Spleen (tissue), 13 donors: ENCODE results near the gene DCTN1. TPM values are rescaled to one million over a fixed set of nuclear protein-coding genes. Genes with fewer than 3 reads are reported as not detected.

Experiments used
- DNase-seq: peaks from one replicate; pipeline ENCODE4 v3.0.0-alpha.2; 2020
- H3K27ac ChIP-seq, 8 donors: fragments of 200-600 bp; sonication (generic) in 7 of 8; 1 replicate in 4 of 8; 2 replicates in 4 of 8; pipeline versions ENCODE4 v1.5.0 to v1.8.0; 2016 to 2021; ENCODE audit warnings: inconsistent platforms in 4 of 8, mild to moderate bottlenecking in 4 of 8, moderate library complexity in 1 of 8
- H3K27me3 ChIP-seq, 7 donors: fragments of 200-600 bp; sonication (generic) in 6 of 7; replicated peaks in 1 of 7; 1 replicate in 4 of 7; 2 replicates in 3 of 7; pipeline versions ENCODE4 v1.5.0 to v1.8.0; 2016 to 2021; ENCODE audit warnings: inconsistent platforms in 3 of 7, mild to moderate bottlenecking in 1 of 7
- H3K36me3 ChIP-seq, 6 donors: fragments of 200-600 bp; sonication (generic) in 5 of 6; 1 replicate in 4 of 6; 2 replicates in 2 of 6; pipeline versions ENCODE4 v1.5.0 to v1.8.0; 2016 to 2021; ENCODE audit warnings: inconsistent platforms in 2 of 6
- H3K4me1 ChIP-seq, 6 donors: fragments of 200-600 bp; sonication (generic) in 5 of 6; 1 replicate in 3 of 6; 2 replicates in 3 of 6; pipeline versions ENCODE4 v1.5.0 to v1.8.0; 2016 to 2021; ENCODE audit warnings: inconsistent platforms in 3 of 6
- H3K4me3 ChIP-seq, 8 donors: fragments of 200-600 bp; sonication (generic) in 7 of 8; 1 replicate in 4 of 8; 2 replicates in 4 of 8; pipeline versions ENCODE4 v1.5.0 to v1.8.0; 2016 to 2021; ENCODE audit warnings: inconsistent platforms in 4 of 8, mild to moderate bottlenecking in 4 of 8, moderate library complexity in 2 of 8
- H3K9me3 ChIP-seq, 8 donors: fragments of 200-600 bp; sonication (generic) in 7 of 8; 1 replicate in 4 of 8; 2 replicates in 4 of 8; pipeline versions ENCODE4 v1.5.0 to v1.8.0; 2016 to 2021; ENCODE audit warnings: inconsistent platforms in 4 of 8
- POLR2A ChIP-seq, 3 donors: fragments of 450-650 bp; IDR thresholded peaks; one replicate each; pipeline ENCODE4 v1.5.1; 2017; ENCODE audit warnings: antibody characterized with exemption in 3 of 3, mild to moderate bottlenecking in 1 of 3
- POLR2AphosphoS5 ChIP-seq, 3 donors: sonication (generic); formaldehyde crosslinking; IDR thresholded peaks; one replicate each; pipeline ENCODE4 v1.5.1; 2017; ENCODE audit warnings: antibody characterized with exemption in 3 of 3
- WGBS, 5 donors: extraction: QIAGEN DNeasy Blood & Tissue Kit in 3 of 5; methylation state at CpG; one replicate each; pipeline versions ENCODE4 v1.1.5 to v1.1.7; 2013 to 2018; 5-methylcytosine and 5-hydroxymethylcytosine counted together
- intact Hi-C: fragments of 100-400 bp; cut with DNase I; formaldehyde crosslinking; loops from one replicate; pipeline ENCODE4 v1.15.0; 2023; ENCODE audit warnings: low total_unique reads
- long read RNA-seq, 2 donors: transcript quantifications; one replicate each; lab custom pipeline, GENCODE V29; 2026
- polyA plus RNA-seq, 3 donors: library from polyadenylated mRNA; stranded (reverse); fragments of 200-250 nt; gene quantifications; one replicate each; pipeline ENCODE4 v1.2.1, GENCODE V29; 2013
- total RNA-seq, 7 donors: library from RNA; depleted of rRNA in 3 of 7; stranded (reverse); fragments of >200 nt in 3 of 7; fragmentation: NEBNext Ultra II Directional in 4 of 7; extraction: Animal tissue kit (Norgen Biotek cat#: 25700) in 4 of 7; gene quantifications; one replicate each; pipeline versions ENCODE4 v1.1.0 to v1.2.1, GENCODE V29; 2016 to 2021
- TF ChIP-seq, protein P1 (sequence below), 11 experiments: fragments of 200-600 bp in 7 of 11; fragments of 450-650 bp in 4 of 11; sonication (generic) in 4 of 11; IDR thresholded peaks in 8 of 11; conservative IDR thresholded peaks in 3 of 11; 1 replicate in 7 of 11; 2 replicates in 4 of 11; pipeline versions ENCODE4 v1.4.0 to v1.8.0; 2016 to 2021; ENCODE audit warnings: antibody characterized with exemption in 11 of 11, inconsistent platforms in 4 of 11, mild to moderate bottlenecking in 1 of 11
- donor health status: healthy with polysubstance abuse.
- donor health status: DM: no; HTN: no; CAD: no; lungs with moderate emphysema.
- donor health status: DM: no; HTN: no; CAD: no.
- donor health status: Bipolar disorder and iron deficiency.
- donor health status: healthy.
- donor health status: DM: no; HTN: no; CAD: no.
- donor health status: DM: yes; HTN: yes; CAD: no.

DCTN1 gene
- total RNA-seq (100 to 1,000 TPM in 4 of 7 donors, 10 to 100 TPM in 3; 81.8 to 113 (median 100) TPM), polyA plus RNA-seq (10 to 100 TPM; 47.8 to 77.2 (median 53.7) TPM)
- long read RNA-seq, donor 1, full-length matches to known transcripts, result 4 of 9 reads
- long read RNA-seq, donor 1, partial matches to known transcripts, result 5 of 9 reads
- long read RNA-seq, donor 1, other reads (novel, unspliced or antisense), result 0 of 9 reads
- long read RNA-seq, donor 2, full-length matches to known transcripts, result 7 of 7 reads
- long read RNA-seq, donor 2, partial matches to known transcripts, result 0 of 7 reads
- long read RNA-seq, donor 2, other reads (novel, unspliced or antisense), result 0 of 7 reads

DNA sequence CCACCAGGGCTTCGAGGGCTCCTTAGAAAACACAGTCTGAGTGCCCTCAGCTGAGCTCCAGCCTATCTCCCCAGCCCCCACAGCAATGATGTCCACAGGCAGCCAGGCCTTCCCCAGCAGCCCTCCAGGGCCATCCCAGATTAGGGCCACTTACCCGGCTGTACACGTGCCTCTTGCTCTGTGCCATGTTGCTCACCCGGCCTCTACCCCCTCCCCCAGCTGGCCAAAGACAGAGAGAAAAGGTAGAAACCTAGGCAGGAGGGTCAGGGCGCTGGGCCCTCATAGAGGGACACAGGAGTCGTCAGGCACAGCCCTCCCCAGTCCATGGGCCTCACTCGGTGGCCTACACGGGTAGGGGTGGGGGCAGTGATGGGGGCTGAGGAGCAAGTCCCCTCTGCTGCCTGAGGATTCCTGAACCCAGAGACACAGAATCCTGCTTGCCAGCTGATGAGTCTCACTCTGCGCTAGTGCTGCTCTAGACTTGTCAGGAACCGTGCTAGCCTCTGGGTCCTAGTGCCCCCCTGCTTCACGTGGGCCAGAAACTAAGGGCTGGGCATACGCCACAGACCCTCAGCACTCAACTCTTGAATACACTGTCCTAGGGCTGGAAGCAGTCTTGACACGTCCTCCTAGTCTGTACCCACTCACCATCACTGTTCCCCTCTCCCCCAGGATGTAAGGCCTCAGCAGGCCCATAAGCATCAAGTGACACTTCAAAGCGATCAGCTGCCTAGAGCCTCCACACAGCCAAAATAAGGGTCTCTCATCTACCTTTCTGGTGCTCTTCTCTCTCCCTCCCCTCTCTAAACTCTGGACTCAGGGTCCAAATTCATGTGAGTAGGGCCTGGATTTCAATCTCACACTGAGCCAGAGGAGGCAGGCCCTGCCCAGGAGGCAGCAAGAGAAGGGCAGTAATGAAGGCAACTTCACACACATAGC lies at the start of gene DCTN1:
Gene DCTN1, minus strand, starts transcription at position 461 of the 939 bp plus-strand sequence. Its CDS starts 274 bp downstream, at position 187.
- WGBS, 5 donors, result 53 to 58% (median 55%) methylated on average over 11 to 14 of the region's 14 CpGs
- intact Hi-C loops, result no loop called here
- TF ChIP-seq, protein P1, sequence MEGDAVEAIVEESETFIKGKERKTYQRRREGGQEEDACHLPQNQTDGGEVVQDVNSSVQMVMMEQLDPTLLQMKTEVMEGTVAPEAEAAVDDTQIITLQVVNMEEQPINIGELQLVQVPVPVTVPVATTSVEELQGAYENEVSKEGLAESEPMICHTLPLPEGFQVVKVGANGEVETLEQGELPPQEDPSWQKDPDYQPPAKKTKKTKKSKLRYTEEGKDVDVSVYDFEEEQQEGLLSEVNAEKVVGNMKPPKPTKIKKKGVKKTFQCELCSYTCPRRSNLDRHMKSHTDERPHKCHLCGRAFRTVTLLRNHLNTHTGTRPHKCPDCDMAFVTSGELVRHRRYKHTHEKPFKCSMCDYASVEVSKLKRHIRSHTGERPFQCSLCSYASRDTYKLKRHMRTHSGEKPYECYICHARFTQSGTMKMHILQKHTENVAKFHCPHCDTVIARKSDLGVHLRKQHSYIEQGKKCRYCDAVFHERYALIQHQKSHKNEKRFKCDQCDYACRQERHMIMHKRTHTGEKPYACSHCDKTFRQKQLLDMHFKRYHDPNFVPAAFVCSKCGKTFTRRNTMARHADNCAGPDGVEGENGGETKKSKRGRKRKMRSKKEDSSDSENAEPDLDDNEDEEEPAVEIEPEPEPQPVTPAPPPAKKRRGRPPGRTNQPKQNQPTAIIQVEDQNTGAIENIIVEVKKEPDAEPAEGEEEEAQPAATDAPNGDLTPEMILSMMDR (IDR thresholded peaks at IDR 0.05 in 8 of 11, conservative IDR thresholded peaks at IDR 0.05 in 3 of 11), result no peak
- TF ChIP-seq POLR2A (IDR thresholded peaks at IDR 0.05) (no peak), POLR2AphosphoS5 (IDR thresholded peaks at IDR 0.05) (peak in 2 of 3 donors; percentile 16 to 28)

DNA sequence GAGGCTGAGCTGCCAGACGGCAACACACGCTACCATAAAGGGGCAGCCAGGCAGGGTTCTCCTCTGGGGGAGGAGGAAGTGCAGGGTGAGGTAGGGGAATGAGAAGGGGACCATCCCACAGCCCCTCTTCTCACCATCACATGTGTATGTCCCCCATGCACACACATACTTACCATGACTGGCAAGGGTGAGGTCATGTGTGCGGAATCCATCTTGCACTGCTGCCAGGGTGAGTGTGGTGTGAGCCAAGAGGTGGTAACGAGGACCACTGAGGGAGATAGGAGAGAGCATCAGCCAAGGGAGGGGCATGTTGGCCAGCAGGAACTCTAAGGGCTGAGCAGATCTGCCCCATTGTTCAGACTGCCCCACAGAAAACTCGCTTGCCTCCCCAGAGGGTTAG lies 48.6 kb upstream of the DCTN1 start:
- 89 to 95% (median 92%) methylated on average over 5 of the region's 5 CpGs for WGBS, 5 donors
- Histone ChIP-seq H3K27me3 (no peaks in the 10 kb centered on the region), H3K4me1 (peaks cover 0 to 17% (median 3%) of the 10 kb centered on the region in 6 donors), H3K27ac (no peak overlapping the region), H3K4me3 (no peak overlapping the region), H3K9me3 (no peaks in the 10 kb centered on the region), H3K36me3 (peaks cover 0 to 61% (median 15%) of the 10 kb centered on the region in 6 donors)
- intact Hi-C loops, result no loop called here
- peak; percentile 51 for DNase-seq
- TF ChIP-seq, protein P1 (IDR thresholded peaks at IDR 0.05 in 8 of 11, conservative IDR thresholded peaks at IDR 0.05 in 3 of 11), result no peak
- TF ChIP-seq POLR2AphosphoS5 (IDR thresholded peaks at IDR 0.05), result no peak
- no peak for TF ChIP-seq POLR2A (IDR thresholded peaks at IDR 0.05)

More for the DNA sequence above, at the start of gene DCTN1:
- H3K9me3 ChIP-seq, result no peaks in the 10 kb centered on the region
- peak within 1 kb of the TSS in 4 of 8 donors; percentile 7 to 55 (median 22) for H3K4me3 ChIP-seq
- H3K4me1 ChIP-seq, result peaks cover 8 to 59% (median 47%) of the 10 kb centered on the region in 6 donors
- no peak for DNase-seq
- H3K36me3 ChIP-seq, result peaks cover 0 to 56% (median 19%) of the 10 kb centered on the region in 6 donors
- no peak within 1 kb of the TSS for H3K27ac ChIP-seq
- no peaks in the 10 kb centered on the region for H3K27me3 ChIP-seq

DNA sequence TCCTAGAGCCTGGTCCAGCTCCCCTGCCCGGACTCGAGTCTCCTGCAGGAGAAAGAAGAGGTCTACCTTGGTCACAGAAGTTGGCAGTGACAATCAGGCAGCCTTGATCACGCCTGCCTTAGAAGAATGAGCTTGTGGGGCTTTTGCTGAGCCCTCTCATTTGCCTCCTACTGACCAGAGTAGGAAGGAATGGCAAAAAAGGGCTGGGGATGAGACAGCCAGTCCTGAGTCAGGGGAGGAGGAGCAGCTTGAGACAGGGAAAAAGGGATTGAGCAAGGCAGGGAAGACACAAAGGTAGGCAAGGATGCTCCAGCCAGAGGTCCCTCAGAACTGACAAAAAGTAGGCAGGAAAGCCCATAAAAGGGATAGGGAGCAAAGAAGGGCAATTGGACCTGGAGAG lies 47.4 kb upstream of the DCTN1 start:
- H3K36me3 ChIP-seq, result peaks cover 0 to 61% (median 15%) of the 10 kb centered on the region in 6 donors
- H3K4me1 ChIP-seq, result peaks cover 0 to 17% (median 3%) of the 10 kb centered on the region in 6 donors
- WGBS, 5 donors, result 84 to 95% (median 89%) methylated on average over 3 of the region's 3 CpGs
- H3K27me3 ChIP-seq, result no peaks in the 10 kb centered on the region
- DNase-seq, result peak; percentile 53
- no peaks in the 10 kb centered on the region for H3K9me3 ChIP-seq
- TF ChIP-seq, protein P1 (IDR thresholded peaks at IDR 0.05 in 8 of 11, conservative IDR thresholded peaks at IDR 0.05 in 3 of 11), result no peak
- no peak for TF ChIP-seq POLR2A (IDR thresholded peaks at IDR 0.05)
- no peak overlapping the region for H3K4me3 ChIP-seq
- intact Hi-C loops, result no loop called here
- H3K27ac ChIP-seq, result no peak overlapping the region
